CD14-positive monocyte (primary cell): Measurements from ENCODE around the gene ADAD2. TPM values are rescaled to one million over a fixed set of nuclear protein-coding genes. Genes with fewer than 3 reads are reported as not detected.
A peak's percentile ranks its signal among the peaks of the same experiment; 100 is the strongest.
"Not testable (repeated sequence)": the region's sequence is repeated elsewhere in the genome, so short reads cannot be mapped to it uniquely, and the experiment has no call there.

Experiments used
- DNase-seq, 3 donors: peaks; one replicate each; pipeline ENCODE4 v3.0.0-alpha.2; 2011 to 2022
- H2AFZ ChIP-seq: 2 replicates; pipeline ENCODE4 v1.6.0; 2012; ENCODE audit warnings: mild to moderate bottlenecking, low read depth, low read length, inconsistent platforms; ENCODE audit not compliant: insufficient read depth, poor library complexity, severe bottlenecking
- H3K27ac ChIP-seq, 2 donors: 1 replicate in 1 of 2; 2 replicates in 1 of 2; pipeline ENCODE4 v1.5.1; 2012 to 2013; ENCODE audit warnings: low read length in 2 of 2, control low read depth in 1 of 2, inconsistent platforms in 1 of 2, low read depth in 1 of 2, mild to moderate bottlenecking in 1 of 2
- H3K27me3 ChIP-seq, 2 donors: one replicate each; pipeline versions ENCODE4 v1.6.0 to v1.6.1; 2011 to 2013; ENCODE audit warnings: low read length in 2 of 2; ENCODE audit not compliant: control insufficient read depth in 2 of 2, insufficient read depth in 2 of 2
- H3K36me3 ChIP-seq, 2 donors: replicated peaks in 1 of 2; 1 replicate in 1 of 2; 2 replicates in 1 of 2; pipeline versions ENCODE4 v1.5.1 to v1.6.1; 2012 to 2013; ENCODE audit warnings: low read length in 2 of 2, control low read depth in 1 of 2, inconsistent platforms in 1 of 2, mild to moderate bottlenecking in 1 of 2; ENCODE audit not compliant: insufficient read depth in 2 of 2, control insufficient read depth in 1 of 2
- H3K4me1 ChIP-seq, 2 donors: 1 replicate in 1 of 2; 2 replicates in 1 of 2; pipeline versions ENCODE4 v1.5.1 to v1.6.1; 2012 to 2013; ENCODE audit warnings: low read length in 2 of 2, control low read depth in 1 of 2, inconsistent platforms in 1 of 2, mild to moderate bottlenecking in 1 of 2, moderate library complexity in 1 of 2; ENCODE audit not compliant: insufficient read depth in 2 of 2, control insufficient read depth in 1 of 2
- H3K4me2 ChIP-seq: replicated peaks from 2 replicates; pipeline ENCODE3; 2012; ENCODE audit warnings: low read length, moderate library complexity, mild to moderate bottlenecking; ENCODE audit not compliant: poor library complexity, severe bottlenecking; ENCODE audit errors: extremely low read depth
- H3K4me3 ChIP-seq, 3 experiments: fragments of 200-600 bp in 1 of 3; sonication (generic) in 1 of 3; replicated peaks in 1 of 3; 1 replicate in 2 of 3; 2 replicates in 1 of 3; pipeline ENCODE4 v1.5.1; 2011 to 2013; ENCODE audit warnings: low read length in 3 of 3, mild to moderate bottlenecking in 3 of 3, control low read depth in 2 of 3, low read depth in 2 of 3, inconsistent platforms in 1 of 3, moderate library complexity in 1 of 3
- H3K79me2 ChIP-seq: 2 replicates; pipeline ENCODE4 v1.6.0; 2012; ENCODE audit warnings: mild to moderate bottlenecking, control low read depth, inconsistent platforms, low read length, moderate library complexity; ENCODE audit not compliant: insufficient read depth
- H3K9ac ChIP-seq: 2 replicates; pipeline ENCODE4 v1.6.0; 2017; ENCODE audit warnings: low read length, mild to moderate bottlenecking; ENCODE audit not compliant: insufficient read depth, poor library complexity, severe bottlenecking
- H3K9me3 ChIP-seq, 2 donors: replicated peaks in 1 of 2; 1 replicate in 1 of 2; 2 replicates in 1 of 2; pipeline versions ENCODE4 v1.5.1 to v1.6.1; 2012 to 2013; ENCODE audit warnings: low read length in 2 of 2, control low read depth in 1 of 2; ENCODE audit not compliant: control insufficient read depth in 1 of 2, insufficient read depth in 1 of 2
- H4K20me1 ChIP-seq: 2 replicates; pipeline ENCODE4 v1.6.0; 2012; ENCODE audit warnings: mild to moderate bottlenecking, low read length, control low read depth, moderate library complexity; ENCODE audit not compliant: insufficient read depth
- H3K27ac Mint-ChIP-seq, 7 donors: one replicate each; pipeline ENCODE4 v1.8.0; 2020; ENCODE audit warnings: mild to moderate bottlenecking in 7 of 7, mixed read lengths in 7 of 7, moderate library complexity in 6 of 7, inconsistent platforms in 2 of 7
- H3K27me3 Mint-ChIP-seq, 3 donors: one replicate each; pipeline ENCODE4 v1.8.0; 2021 to 2022; ENCODE audit warnings: low read depth in 3 of 3, mild to moderate bottlenecking in 3 of 3, mixed read lengths in 3 of 3, moderate library complexity in 3 of 3, inconsistent platforms in 1 of 3
- H3K36me3 Mint-ChIP-seq, 2 donors: one replicate each; pipeline ENCODE4 v1.8.0; 2020; ENCODE audit warnings: mixed read lengths in 2 of 2, inconsistent platforms in 1 of 2, mild to moderate bottlenecking in 1 of 2
- H3K4me1 Mint-ChIP-seq: one replicate; pipeline ENCODE4 v1.8.0; 2020; ENCODE audit warnings: mild to moderate bottlenecking, mixed read lengths
- H3K4me3 Mint-ChIP-seq, 2 donors: one replicate each; pipeline ENCODE4 v1.8.0; 2020; ENCODE audit warnings: mild to moderate bottlenecking in 2 of 2, mixed read lengths in 2 of 2, moderate library complexity in 1 of 2
- H3K9me3 Mint-ChIP-seq, 7 donors: one replicate each; pipeline ENCODE4 v1.8.0; 2020 to 2022; ENCODE audit warnings: mixed read lengths in 7 of 7, mild to moderate bottlenecking in 6 of 7, moderate library complexity in 6 of 7, inconsistent platforms in 2 of 7
- WGBS: methylation state at CpG from one replicate; pipeline ENCODE4 v1.1.5; 2013; ENCODE audit warnings: missing lambda C conversion rate; ENCODE audit not compliant: insufficient coverage; 5-methylcytosine and 5-hydroxymethylcytosine counted together
- intact Hi-C, 2 donors: fragments of 100-400 bp; cut with micrococcal nuclease; formaldehyde crosslinking; loops; one replicate each; pipeline versions ENCODE4 v1.15.0 to v1.15.1; 2023
- polyA plus RNA-seq, 3 donors: library from polyadenylated mRNA; depleted of rRNA in 1 of 3; unstranded in 2 of 3; stranded (reverse) in 1 of 3; fragments of 300-500 nt in 2 of 3; fragments of >200 nt in 1 of 3; fragmentation: Illumina TruSeq in 2 of 3; gene quantifications; 1 replicate in 2 of 3; 2 replicates in 1 of 3; pipeline ENCODE4 v1.2.3, GENCODE V29; 2012 to 2021
- TF ChIP-seq, protein P1 (sequence below): fragments of 200-600 bp; IDR thresholded peaks from one replicate; pipeline ENCODE4 v1.8.0; 2022; ENCODE audit warnings: antibody characterized with exemption, mild to moderate bottlenecking

Gene ADAD2
- polyA plus RNA-seq, 3 donors = not detected

DNA sequence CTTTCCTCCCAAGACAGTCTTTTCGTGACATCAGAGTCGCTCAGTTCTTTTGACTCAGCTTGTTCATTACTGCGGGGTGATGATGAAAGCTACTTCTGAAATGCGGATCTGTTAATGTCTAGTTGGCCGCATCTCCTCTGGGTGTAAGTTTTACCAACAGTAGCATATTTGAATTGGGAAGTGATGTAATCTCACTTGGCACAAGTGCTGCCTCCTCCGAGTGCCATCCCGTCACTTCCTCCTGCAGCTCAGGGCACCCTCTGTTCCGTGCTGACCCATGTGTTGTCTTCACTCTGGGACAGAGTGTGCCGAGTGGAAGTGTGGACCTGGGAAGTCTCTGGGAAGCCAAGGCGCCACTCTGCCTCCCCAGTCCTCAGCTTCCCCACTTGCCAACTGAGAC is 8.9 kb downstream of the ADAD2 start:
- H4K20me1 ChIP-seq = no peaks in the 10 kb centered on the region
- H3K4me1 ChIP-seq = peaks cover 15 to 20% of the 10 kb centered on the region in 2 donors
- intact Hi-C loops = loop anchor here in 1 of 2 donors (10.0 kb wide), 1 partner anchor 55 kb away; the partner anchor contains the start of genes DNAAF1 and HSDL1
- H3K4me3 Mint-ChIP-seq = peak overlapping the region; percentile 67 to 73
- TF ChIP-seq, protein P1, sequence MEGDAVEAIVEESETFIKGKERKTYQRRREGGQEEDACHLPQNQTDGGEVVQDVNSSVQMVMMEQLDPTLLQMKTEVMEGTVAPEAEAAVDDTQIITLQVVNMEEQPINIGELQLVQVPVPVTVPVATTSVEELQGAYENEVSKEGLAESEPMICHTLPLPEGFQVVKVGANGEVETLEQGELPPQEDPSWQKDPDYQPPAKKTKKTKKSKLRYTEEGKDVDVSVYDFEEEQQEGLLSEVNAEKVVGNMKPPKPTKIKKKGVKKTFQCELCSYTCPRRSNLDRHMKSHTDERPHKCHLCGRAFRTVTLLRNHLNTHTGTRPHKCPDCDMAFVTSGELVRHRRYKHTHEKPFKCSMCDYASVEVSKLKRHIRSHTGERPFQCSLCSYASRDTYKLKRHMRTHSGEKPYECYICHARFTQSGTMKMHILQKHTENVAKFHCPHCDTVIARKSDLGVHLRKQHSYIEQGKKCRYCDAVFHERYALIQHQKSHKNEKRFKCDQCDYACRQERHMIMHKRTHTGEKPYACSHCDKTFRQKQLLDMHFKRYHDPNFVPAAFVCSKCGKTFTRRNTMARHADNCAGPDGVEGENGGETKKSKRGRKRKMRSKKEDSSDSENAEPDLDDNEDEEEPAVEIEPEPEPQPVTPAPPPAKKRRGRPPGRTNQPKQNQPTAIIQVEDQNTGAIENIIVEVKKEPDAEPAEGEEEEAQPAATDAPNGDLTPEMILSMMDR = no peak
- peaks cover 20% of the 10 kb centered on the region for H3K4me1 Mint-ChIP-seq
- peak; percentile 93 to 96 (median 95) for DNase-seq
- peaks cover 0 to 2% (median 0%) of the 10 kb centered on the region in 7 donors for H3K9me3 Mint-ChIP-seq
- H3K27ac Mint-ChIP-seq = peak overlapping the region in 6 of 7 donors; percentile 80 to 93 (median 88)
- no peaks in the 10 kb centered on the region for H3K36me3 ChIP-seq
- no peaks in the 10 kb centered on the region for H3K9me3 ChIP-seq
- H3K4me3 ChIP-seq = peak overlapping the region in 1 of 3 experiments; percentile 39
- H3K27me3 ChIP-seq = no peaks in the 10 kb centered on the region
- H3K4me2 ChIP-seq = peak overlapping the region; percentile 59
- no peaks in the 10 kb centered on the region for H3K36me3 Mint-ChIP-seq
- H2AFZ ChIP-seq = peak overlapping the region; percentile 70
- no peaks in the 10 kb centered on the region for H3K79me2 ChIP-seq
- H3K9ac ChIP-seq = peak overlapping the region; percentile 28
- peaks cover 2 to 8% (median 5%) of the 10 kb centered on the region in 3 donors for H3K27me3 Mint-ChIP-seq
- 0% methylated on average over 1 of the region's 10 CpGs for WGBS
- peak overlapping the region; percentile 26 to 77 for H3K27ac ChIP-seq

DNA sequence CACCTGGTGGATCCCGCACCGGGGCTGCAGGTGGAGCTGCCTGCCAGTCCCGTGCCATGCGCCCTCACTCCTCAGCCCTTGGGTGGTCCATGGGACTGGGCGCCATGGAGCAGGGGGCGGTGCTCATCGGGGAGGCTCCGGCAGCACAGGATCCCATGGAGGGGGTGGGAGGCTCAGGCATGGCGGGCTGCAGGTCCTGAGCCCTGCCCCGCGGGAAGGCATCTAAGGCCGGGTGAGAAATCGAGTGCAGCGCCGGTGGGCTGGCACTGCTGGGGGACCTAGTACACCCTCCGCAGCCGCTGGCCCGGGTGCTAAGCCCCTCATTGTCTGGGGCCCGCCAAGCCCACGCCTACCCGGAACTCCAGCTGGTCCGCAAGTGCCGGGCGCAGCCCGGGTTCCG is 13.6 kb downstream of the ADAD2 start:
- DNase-seq, H3K27me3 Mint-ChIP-seq, H3K27ac ChIP-seq, H3K9ac ChIP-seq, H3K4me1 ChIP-seq, H3K9me3 ChIP-seq, intact Hi-C loops, H3K36me3 ChIP-seq, H3K79me2 ChIP-seq, H3K4me1 Mint-ChIP-seq, H3K4me3 ChIP-seq, H3K36me3 Mint-ChIP-seq, H3K4me3 Mint-ChIP-seq, H3K4me2 ChIP-seq, H2AFZ ChIP-seq, H4K20me1 ChIP-seq, H3K9me3 Mint-ChIP-seq, H3K27ac Mint-ChIP-seq, H3K27me3 ChIP-seq: not testable (repeated sequence)
- 92% methylated on average over 14 of the region's 26 CpGs for WGBS

DNA sequence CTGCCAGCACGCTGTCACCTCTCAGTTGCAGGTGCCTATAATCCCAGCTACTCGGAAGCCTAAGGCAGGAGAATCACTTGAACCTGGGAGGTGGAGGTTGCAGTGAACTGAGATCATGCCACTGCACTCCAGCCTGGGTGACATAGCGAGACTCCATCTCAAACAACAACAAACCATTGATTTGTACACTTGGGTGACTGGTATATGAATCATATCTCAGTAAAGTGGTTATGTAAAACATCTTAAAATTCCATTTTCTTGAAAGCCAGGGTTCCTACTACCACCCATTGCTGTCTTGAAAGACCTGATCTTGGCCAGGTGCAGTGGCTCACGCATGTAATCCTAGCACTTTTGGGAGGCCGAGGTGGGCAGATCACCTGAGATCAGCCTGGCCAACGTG is 14.2 kb downstream of the ADAD2 start:
- H3K36me3 Mint-ChIP-seq, H3K36me3 ChIP-seq, H3K4me1 Mint-ChIP-seq, H3K4me2 ChIP-seq, H3K4me1 ChIP-seq, H2AFZ ChIP-seq, H3K4me3 Mint-ChIP-seq, H3K79me2 ChIP-seq, H3K27ac Mint-ChIP-seq, H3K27me3 Mint-ChIP-seq, H3K9me3 ChIP-seq, DNase-seq, H3K27me3 ChIP-seq, H3K9ac ChIP-seq, H4K20me1 ChIP-seq, H3K4me3 ChIP-seq, H3K27ac ChIP-seq, intact Hi-C loops, H3K9me3 Mint-ChIP-seq: not testable (repeated sequence)
- WGBS = 97% methylated on average over 3 of the region's 6 CpGs
